ENCODE results near the gene MUC21. TPM values are rescaled to one million over a fixed set of nuclear protein-coding genes. Genes with fewer than 3 reads are reported as not detected.
"Not testable (repeated sequence)": the region's sequence is repeated elsewhere in the genome, so short reads cannot be mapped to it uniquely, and the experiment has no call there.

Gene MUC21
- total RNA-seq, 4 donors from 2014 or later: not detected

GRCh38 chr6:30998785-30999184 is 15.3 kb downstream of the MUC21 start:
- TF ChIP-seq POLR2A (IDR thresholded peaks at IDR 0.05): no peak
- TF ChIP-seq CTCF (IDR thresholded peaks at IDR 0.05): no peak

GRCh38 chr6:31000067-31000860 is 16.7 kb downstream of the MUC21 start:
- DNase-seq (ENCODE audit: low spot score in 2 of 2); H3K4me3 ChIP-seq (ENCODE audit: low read depth, poor library complexity, severe bottlenecking); intact Hi-C loops (cut with DNase I; ENCODE audit: low total_unique reads): not testable (repeated sequence)
- 92 to 94% methylated on average over 10 to 25 of the region's 39 CpGs for WGBS, 2 donors

More at GRCh38 chr6:30998785-30999184, 15.3 kb downstream of the MUC21 start:
- no peak for DNase-seq (ENCODE audit: low spot score in 2 of 2)
- intact Hi-C loops (cut with DNase I; ENCODE audit: low total_unique reads): no loop called here
- H3K4me3 ChIP-seq (ENCODE audit: low read depth, poor library complexity, severe bottlenecking): no peak overlapping the region
- WGBS, 2 donors: 29 to 33% methylated on average over 5 of the region's 5 CpGs

- 70 to 79% methylated on average over 13 of the region's 13 CpGs for WGBS, 2 donors
- intact Hi-C loops (cut with DNase I; ENCODE audit: low total_unique reads): no loop called here
- TF ChIP-seq CTCF (IDR thresholded peaks at IDR 0.05): no peak
- no peak for DNase-seq (ENCODE audit: low spot score in 2 of 2)
- H3K4me3 ChIP-seq (ENCODE audit: low read depth, poor library complexity, severe bottlenecking): no peak overlapping the region
Observed at GRCh38 chr6:31001281-31001888, 17.9 kb downstream of the MUC21 start.

- 51 to 67% methylated on average over 2 of the region's 2 CpGs for WGBS, 2 donors
- TF ChIP-seq POLR2A (IDR thresholded peaks at IDR 0.05): no peak
- no peak for TF ChIP-seq CTCF (IDR thresholded peaks at IDR 0.05)
- DNase-seq (ENCODE audit: low spot score in 2 of 2): no peak
- no peak overlapping the region for H3K4me3 ChIP-seq (ENCODE audit: low read depth, poor library complexity, severe bottlenecking)
- intact Hi-C loops (cut with DNase I; ENCODE audit: low total_unique reads): no loop called here
Observed at GRCh38 chr6:31002471-31002870, 19.0 kb downstream of the MUC21 start.

- intact Hi-C loops (cut with DNase I; ENCODE audit: low total_unique reads): no loop called here
- H3K4me3 ChIP-seq (ENCODE audit: low read depth, poor library complexity, severe bottlenecking): no peak overlapping the region
- WGBS, 2 donors: 65 to 70% methylated on average over 4 of the region's 4 CpGs
- TF ChIP-seq POLR2A (IDR thresholded peaks at IDR 0.05): no peak
- no peak for TF ChIP-seq CTCF (IDR thresholded peaks at IDR 0.05)
- DNase-seq (ENCODE audit: low spot score in 2 of 2): no peak
Observed at GRCh38 chr6:31004794-31005193, 21.3 kb downstream of the MUC21 start.

GRCh38 chr6:31005249-31006020 is 21.9 kb downstream of the MUC21 start:
- TF ChIP-seq CTCF (IDR thresholded peaks at IDR 0.05) (no peak), POLR2A (IDR thresholded peaks at IDR 0.05) (no peak)
- 79 to 83% methylated on average over 9 of the region's 9 CpGs for WGBS, 2 donors
- intact Hi-C loops (cut with DNase I; ENCODE audit: low total_unique reads): no loop called here
- no peak for DNase-seq (ENCODE audit: low spot score in 2 of 2)
- H3K4me3 ChIP-seq (ENCODE audit: low read depth, poor library complexity, severe bottlenecking): no peak overlapping the region

All from lower leg skin (tissue), 4 donors.